GM19193 (cell line): ENCODE measurements around the gene ALDOA.
A peak's percentile ranks its signal among the peaks of the same experiment; 100 is the strongest.

ENCODE experiments used
- POLR2A ChIP-seq: IDR thresholded peaks from 4 replicates; pipeline ENCODE4 v1.6.1; 2011; ENCODE audit not compliant: insufficient read depth, insufficient read length; ENCODE audit errors: extremely low read depth

ALDOA gene

DNA sequence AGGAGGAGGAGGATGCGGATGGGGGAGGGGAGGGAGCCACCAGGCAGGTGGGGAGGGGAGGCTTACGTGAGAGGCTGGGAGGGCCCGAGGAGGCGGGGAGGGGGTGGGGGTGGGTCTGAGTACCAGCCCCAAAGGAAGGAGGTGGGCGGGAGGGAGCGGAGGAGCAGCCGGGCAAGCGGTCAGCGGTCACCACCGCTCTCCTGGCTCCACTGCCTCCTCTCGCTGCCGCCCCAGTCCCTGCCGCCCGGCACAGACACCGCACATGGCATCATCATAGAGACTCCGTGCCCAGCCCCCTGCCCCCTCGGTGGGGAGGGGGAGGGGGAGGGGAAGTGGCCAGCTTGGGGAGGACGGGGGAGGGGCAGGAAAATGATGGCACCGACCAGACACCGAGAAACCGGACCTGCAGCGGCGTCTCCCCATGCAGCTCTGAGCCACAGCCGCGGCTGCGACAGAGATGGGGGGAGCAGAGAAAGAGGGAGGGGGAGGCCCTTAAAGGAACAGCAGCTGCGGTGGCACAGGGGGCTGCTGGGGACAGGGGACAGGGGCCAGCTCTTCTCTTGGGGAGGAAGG lies 34.6 kb upstream of the ALDOA start, which contains the start of gene TLCD3B:
Gene TLCD3B (minus strand): TSS at position 431 of the 573 bp plus-strand sequence. CDS start 744 bp downstream, outside the sequence.
- TF ChIP-seq POLR2A, result no peak

DNA sequence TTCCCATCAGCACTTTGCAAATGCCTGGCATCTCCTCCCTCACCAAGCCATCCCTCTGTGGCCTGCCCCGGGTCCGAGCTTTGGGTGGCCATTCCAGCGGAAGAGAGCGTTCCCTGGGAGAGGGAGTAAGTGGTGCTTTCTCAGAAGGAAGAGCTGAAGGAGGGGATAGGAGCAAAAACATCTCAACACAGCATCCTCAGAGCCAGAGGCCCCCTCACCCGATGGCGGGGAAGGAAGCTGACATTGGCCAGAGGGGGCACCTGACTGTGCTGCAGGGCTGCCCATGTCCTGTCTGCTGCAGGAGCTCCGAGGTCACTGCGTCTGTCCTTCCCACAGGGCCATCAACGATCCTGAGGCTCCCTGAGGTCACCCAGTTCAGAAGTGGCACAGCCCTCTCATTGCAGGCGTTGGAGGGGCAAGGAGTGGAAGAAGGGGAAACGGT lies 34.1 kb upstream of the ALDOA start:
- no peak for TF ChIP-seq POLR2A

DNA sequence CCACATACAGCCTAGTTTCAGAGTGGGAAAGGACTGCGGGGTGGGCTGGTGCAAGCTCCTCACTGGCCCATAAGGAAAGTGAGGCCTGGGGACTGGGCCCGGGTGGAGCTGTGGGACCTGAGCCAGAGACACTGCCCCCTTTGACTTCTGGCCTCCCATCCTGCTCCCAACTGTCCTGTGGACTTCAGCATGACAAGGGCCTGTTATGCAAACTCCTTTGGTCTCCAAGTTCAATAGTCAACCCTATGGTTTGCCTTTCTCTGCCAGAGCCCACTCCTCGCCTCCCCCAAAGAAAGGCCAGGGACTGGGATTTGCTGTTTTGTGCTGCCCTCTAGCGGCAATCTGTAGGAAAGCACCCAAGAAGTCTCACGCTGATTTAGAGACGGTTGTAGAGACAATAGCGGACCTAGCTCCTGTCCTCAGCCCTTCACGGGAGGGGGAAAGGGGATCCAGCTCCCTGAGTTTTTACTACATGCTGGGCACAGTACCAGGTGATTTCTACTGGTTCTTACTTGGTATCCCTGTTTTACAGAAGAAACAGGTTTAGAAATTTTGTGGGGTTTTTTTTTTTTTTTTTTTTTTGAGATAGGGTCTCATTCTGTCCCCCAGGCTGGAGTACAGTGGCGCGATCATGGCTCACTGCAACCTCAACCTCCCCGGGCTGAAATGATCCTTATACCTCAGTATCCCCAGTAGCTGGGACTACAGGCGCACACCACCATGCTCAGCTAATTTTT lies 33.3 kb upstream of the ALDOA start:
- no peak for TF ChIP-seq POLR2A

DNA sequence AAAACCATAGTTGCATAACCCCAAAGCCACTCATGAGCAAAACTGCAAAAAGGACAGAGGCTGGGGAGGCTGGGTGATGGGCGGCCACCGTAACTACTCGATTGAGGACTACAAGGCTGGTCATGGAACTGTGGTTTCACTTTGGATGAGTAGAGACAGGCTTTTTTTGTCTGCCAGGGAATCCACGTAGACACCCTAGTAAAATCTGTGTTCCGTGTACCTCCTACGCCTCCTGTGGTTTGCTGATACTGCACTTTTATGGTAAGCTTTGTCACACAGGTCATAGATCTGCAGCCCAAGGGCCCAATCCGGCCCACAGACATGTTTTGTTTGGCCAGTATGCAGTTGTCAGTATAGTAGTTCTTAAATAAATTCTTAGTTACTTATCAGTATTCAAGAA lies 32.3 kb upstream of the ALDOA start:
- no peak for TF ChIP-seq POLR2A

DNA sequence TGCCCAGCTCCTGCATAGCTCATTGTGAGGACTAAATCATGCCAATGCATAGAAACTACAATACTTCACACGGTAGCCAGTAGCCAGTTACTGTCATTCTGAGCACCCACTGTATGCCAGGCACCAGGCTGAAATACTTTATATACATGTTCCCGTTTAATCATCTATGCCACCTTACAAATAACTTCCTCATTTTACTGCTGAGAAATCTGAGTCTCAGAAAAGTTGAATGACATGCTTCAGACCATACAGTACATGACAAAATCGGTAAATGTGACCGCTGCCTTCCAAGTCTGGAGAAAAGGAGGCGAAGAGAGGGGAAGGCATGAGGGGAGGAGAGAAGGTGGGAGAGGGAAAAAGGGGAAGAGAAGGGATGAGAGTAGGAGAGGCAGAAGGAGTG lies 25.3 kb upstream of the ALDOA start:
- TF ChIP-seq POLR2A, result no peak

DNA sequence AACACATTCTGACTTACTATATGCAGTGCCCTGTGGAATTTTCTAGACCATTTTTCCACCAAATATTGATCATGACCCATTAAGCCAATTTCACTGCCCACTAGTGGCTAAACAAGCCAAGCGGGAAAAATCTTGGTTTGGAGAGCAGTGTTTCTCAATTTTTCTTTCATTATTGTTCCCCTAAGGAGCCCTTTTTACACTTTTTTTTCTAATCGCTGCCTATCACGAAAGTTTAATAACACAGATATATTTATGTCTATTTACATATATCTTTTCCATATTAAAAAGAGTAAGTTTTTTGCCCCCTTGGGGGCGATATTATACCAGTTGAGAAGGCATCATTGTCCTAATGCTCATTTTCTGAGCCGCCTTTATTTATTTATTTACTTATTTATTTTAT lies 23.7 kb upstream of the ALDOA start:
- TF ChIP-seq POLR2A, result no peak

DNA sequence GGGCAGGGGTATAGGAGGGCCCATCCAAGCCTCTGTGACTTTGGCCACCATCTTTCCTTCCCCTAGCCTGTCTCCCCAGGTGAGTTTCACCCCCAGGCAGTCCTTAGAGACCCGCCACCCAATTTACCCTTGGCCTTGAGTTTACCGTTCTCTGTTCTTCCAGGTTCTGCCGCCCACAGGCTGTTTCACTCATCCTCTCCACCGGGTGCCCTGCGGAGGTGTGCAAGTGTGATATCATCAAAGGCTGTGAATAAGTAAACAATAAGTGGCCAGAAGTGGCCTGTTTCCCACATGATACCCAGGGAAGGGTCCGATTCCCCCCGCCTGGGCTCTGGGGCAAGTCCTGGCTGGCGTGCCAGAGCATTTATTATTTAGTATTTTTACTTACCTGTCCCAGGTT lies 19.4 kb upstream of the ALDOA start:
- no peak for TF ChIP-seq POLR2A

DNA sequence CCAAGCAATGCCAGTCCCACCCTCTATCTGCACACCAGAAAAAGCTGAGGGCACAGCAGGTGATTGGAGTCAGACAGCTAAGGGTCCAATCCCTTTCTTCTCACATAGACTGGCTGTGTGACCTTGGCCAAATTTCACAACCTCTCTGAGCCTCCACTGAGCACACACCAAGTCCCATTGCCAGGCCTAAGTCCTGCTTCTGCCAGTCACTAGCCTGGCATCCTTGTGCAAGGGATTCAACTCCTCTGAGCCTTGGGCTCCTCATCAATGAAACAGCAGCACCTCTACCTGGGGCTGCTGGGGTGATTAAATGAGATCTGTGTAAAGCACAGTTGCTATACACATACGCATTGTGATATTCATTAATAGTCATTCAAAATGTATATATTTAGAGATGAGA lies 19.0 kb upstream of the ALDOA start:
- TF ChIP-seq POLR2A, result no peak

DNA sequence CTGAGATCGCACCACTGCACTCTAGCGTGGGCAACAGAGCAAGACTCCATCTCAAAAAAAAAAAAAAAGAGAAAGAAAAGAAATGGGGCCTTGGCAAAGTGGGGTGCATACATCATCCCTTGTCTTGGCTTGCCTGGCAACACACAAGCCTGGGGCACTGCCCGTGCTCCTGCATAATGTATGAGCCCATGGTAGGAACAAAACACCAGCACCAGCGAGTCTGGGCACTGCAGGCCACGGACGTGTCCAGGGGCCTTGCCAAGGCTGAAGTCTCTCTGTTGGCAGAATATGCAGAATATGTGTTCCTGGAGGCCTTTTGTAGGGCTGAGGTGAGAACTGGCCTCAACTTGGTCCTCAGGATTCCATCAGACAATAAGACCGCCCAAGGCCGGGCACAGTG lies 15.7 kb upstream of the ALDOA start:
- TF ChIP-seq POLR2A, result no peak

DNA sequence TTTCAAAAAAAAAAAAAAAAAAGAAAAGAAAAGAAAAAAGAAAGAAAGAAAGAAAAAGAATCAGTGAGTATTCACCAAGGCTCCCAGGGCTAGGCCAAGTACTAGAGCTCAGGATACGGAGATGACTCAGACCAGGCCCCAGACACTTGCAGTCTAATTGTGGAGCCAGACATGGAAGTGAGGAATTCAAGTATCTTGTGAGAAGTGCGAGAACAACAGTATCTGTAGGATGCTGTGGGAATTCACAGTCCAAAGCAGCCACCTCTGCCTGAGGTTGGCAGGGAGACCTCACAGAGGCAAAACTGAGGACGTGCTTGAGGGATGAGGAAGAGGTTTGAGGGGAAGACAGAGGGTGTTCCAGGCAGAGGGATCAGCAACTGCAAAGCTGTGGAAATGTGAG lies 14.0 kb upstream of the ALDOA start:
- TF ChIP-seq POLR2A, result no peak

DNA sequence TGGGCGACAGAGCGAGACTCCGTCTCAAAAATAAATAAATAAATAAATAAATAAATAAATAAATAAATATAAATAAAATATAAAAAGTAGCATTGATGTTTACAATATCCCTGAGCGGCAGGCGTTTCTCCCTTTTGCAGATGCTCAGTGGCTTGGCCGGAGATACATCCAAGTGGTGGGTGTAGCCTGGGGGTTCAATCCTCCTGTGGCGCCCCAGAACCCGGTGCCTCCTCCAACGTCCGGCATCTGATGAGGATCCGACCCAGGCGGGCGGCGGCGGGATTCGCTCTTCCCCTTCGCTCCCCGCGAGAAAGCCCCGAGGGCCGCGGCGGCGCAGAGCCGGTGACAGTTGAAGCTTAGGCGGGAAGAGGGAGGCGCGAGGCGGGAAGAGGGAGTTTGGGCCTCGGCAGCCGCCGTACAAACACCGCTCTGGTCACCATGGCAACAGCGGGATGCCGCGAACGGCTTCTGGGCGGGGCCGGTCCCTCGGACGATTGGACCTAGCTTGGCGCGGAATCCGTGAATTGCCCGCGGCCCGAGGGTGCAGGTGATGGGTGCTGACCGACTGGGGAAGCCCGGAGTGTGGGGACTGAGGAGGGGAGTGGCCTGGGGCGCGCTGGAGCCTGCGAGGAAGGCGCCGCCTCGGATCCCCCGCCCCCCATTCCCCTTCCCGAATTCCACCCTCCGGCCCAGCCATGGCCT lies 12.7 kb upstream of the ALDOA start:
- TF ChIP-seq POLR2A, result peak; percentile 53

DNA sequence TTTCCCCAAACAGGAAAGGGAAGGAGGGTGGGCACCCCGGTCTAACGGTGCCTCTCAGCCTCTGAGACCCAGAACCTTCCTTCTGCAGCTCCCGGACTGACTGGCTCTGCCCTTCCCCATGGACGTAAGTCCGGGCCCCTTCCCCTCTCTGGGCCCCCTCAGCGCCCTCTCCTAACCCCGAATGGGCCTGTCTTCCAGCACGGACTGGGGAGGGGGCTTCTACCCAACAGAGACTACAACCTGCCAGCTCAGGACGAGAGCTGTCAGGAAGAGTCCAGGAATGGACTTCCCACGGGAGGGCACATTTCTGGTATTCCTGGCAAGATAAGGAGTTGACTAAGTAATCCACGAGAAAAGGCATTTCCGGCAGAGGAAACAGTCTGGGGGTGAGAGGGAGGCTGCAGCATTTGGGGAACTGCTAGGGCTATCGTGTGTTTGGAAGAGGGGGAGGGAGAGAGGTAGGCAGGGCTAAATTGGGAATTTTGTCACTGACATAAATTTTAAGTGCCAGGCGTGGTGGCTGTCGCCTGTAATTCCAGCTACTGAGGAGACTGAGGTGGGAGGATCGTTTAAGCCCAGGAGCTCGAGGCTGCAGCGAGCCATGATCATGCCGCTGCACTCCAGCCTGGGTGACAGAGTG lies 12.1 kb upstream of the ALDOA start:
- no peak for TF ChIP-seq POLR2A

DNA sequence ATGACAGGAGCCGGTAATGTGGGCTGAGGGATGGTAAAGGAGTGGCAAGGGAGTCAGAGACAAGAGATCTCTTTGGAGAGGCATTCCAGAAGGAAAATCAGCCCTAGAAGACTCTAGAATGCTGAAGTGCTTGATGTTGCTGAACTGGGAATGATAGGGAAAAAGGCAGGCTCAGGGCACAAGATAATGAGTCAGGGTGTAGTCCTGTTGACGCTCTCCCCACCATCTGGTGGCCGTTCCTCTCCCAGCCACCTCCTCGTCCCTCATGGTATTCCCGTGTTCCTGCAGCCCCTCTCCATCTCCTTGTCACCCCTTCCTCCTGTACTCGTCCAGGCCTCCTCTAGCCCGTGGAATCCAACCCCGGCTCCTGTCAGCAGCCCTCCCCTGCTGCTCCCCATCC lies 11.1 kb upstream of the ALDOA start:
- no peak for TF ChIP-seq POLR2A

DNA sequence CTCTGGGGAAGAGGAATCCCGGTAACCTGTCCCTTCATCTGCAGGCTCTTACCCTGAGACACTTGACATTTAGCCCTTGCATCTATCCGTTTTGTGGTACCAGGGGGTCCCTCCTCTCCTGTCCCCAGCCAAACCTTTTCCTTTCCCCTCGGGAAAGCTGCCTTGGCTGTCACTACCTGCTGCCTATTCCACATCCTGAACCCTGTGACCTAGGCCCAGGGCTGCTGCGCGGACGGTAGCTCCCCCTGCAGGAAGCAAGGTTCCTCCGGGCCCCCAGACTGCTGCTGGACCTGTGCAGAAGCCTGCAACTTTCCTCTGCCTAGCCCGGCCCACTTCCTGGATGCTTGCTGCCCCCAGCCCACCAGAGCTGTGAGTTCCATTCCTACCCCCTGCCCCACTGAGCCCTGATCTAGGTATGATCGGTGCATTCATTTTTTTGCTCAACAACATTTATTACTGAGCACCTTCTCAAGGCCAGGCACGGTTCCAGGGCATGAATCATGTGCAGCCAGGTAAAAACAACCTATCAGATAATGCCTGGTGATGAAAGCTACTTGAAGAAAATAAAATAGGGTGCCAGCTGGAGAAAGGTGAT lies 10.5 kb upstream of the ALDOA start:
- no peak for TF ChIP-seq POLR2A

DNA sequence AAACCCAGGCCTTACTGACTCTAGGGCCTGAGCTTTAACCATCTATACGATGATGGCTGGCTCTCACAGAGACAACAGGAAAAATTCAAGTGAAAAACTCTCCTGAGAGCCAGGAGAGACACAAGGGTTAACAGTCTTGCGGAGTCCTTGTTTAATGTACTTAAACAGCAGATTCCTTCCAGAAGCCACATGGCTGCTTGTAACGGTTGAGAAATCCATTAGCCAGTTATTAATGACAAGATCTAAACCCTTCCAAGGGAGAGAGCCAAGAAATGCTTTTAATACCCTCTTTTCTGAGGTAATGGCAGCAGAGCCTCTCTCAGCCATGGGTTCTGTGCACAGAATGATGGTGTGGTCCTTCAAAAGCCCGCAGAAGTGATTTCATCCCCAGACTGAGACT lies 5.2 kb upstream of the ALDOA start:
- TF ChIP-seq POLR2A, result no peak
